Adipose tissue (tissue), 3 donors: ENCODE measurements around the gene LAMA3. TPM values are rescaled to one million over a fixed set of nuclear protein-coding genes. Genes with fewer than 3 reads are reported as not detected.
"Not testable (repeated sequence)": the region's sequence is repeated elsewhere in the genome, so short reads cannot be mapped to it uniquely, and the experiment has no call there.

Source experiments
- H3K27ac ChIP-seq: one replicate; pipeline ENCODE4 v1.5.1; 2013; ENCODE audit warnings: low read depth, low read length
- WGBS, 3 donors: extraction: QIAGEN DNeasy Blood & Tissue Kit; methylation state at CpG; one replicate each; pipeline ENCODE4 v1.1.7; 2013; 5-methylcytosine and 5-hydroxymethylcytosine counted together
- polyA plus RNA-seq, 3 donors: library from polyadenylated mRNA; stranded (reverse); fragments of 200-250 nt; gene quantifications; one replicate each; pipeline ENCODE4 v1.2.3, GENCODE V29; 2013
- donor health status: healthy with polysubstance abuse.
- donor health status: Bipolar disorder and iron deficiency.
- donor health status: healthy.

Gene LAMA3
- polyA plus RNA-seq, 3 donors, result 2.1 to 20.8 (median 6.2) TPM

DNA sequence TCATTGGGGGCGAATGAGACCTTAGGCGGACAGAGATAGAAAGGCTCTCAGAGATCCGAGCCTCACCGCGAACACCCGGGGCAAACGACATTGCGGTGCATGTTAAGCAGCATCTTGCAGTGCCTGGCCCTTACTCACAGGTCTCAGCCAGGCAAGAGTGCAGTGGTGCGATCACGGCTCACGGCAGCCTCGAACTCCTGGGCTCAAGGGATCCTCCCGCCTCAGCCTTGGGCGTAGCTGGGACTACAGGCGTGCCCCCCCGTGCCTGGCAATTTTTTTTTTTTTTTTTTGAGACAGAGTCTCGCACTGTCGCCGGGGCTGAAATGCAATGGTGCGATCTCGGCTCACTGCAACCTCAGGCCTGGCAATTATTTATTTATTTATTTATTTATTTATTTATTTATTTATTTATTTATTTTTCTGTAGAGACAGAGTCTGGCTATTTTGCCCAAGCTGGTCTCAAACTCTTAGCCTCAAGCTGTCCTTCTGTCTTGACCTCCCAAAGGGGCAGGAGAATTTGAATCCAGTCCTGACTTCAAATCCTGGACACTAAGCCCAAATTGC lies 1.3 kb downstream of the LAMA3 start:
- H3K27ac ChIP-seq, result no peak overlapping the region
- WGBS, 3 donors, result 60 to 74% (median 69%) methylated on average over 21 of the region's 21 CpGs

GRCh38 chr18:23693846-23694245 lies 4.6 kb downstream of the LAMA3 start:
- H3K27ac ChIP-seq, result no peak overlapping the region
- 61 to 94% (median 92%) methylated on average over 2 of the region's 2 CpGs for WGBS, 3 donors

- WGBS, 3 donors, result 93 to 94% (median 93%) methylated on average over 4 of the region's 4 CpGs
Observed at GRCh38 chr18:23694637-23695430, 5.6 kb downstream of the LAMA3 start.

DNA sequence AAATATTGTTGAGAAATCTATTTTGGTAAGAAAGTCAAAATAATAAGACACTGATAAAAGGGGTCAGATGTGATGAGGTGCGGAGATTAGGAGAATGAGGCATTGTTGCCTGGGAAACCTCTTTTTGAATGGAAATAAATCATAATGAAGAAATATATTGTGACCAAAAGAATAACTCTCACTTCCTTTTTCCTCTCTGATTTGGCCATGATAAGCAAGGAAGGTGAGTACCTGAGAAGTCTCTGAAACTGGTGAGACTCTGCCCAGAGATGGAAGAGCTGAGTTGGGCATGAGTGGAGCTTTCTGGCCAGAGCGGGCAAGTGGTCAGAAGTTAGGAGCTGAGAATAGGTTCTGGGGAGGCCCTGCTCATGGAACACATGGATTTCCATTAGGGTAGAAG lies 11.8 kb downstream of the LAMA3 start:
- WGBS, 3 donors, result 50 to 79% (median 50%) methylated on average over 2 of the region's 2 CpGs

More at GRCh38 chr18:23694637-23695430, 5.6 kb downstream of the LAMA3 start:
- H3K27ac ChIP-seq, result no peak overlapping the region

DNA sequence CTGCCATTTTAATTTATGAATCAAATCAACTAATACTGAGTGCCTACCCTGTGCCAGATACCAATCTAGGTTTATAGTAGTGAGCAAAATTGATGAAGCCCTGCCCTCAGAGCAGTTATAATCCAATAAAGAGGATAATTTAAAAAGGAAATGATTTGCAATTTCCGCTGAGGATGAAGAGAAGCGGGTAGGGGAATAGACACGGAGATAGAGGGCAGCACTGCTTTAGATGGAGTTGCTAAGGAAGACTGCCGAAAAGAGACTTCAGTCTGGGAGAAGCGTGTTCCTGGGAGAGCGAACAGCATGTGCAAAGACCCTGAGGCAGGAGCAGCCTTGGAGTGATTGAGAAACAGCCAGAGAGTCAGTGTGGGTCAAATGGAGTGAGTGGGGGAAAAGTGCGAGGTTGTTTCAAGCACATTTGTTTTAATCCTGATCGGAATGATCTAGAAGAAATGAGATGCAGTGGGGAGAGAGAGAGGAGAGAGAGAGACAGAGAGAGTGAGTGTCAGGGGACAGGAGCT lies 12.4 kb downstream of the LAMA3 start:
- 88 to 91% (median 90%) methylated on average over 8 of the region's 8 CpGs for WGBS, 3 donors
- no peak overlapping the region for H3K27ac ChIP-seq

More for the DNA sequence above, 11.8 kb downstream of the LAMA3 start:
- H3K27ac ChIP-seq, result no peak overlapping the region

- no peak overlapping the region for H3K27ac ChIP-seq
- WGBS, 3 donors, result 79 to 89% (median 86%) methylated on average over 4 of the region's 4 CpGs
Observed at GRCh38 chr18:23702606-23703005, 13.4 kb downstream of the LAMA3 start.

DNA sequence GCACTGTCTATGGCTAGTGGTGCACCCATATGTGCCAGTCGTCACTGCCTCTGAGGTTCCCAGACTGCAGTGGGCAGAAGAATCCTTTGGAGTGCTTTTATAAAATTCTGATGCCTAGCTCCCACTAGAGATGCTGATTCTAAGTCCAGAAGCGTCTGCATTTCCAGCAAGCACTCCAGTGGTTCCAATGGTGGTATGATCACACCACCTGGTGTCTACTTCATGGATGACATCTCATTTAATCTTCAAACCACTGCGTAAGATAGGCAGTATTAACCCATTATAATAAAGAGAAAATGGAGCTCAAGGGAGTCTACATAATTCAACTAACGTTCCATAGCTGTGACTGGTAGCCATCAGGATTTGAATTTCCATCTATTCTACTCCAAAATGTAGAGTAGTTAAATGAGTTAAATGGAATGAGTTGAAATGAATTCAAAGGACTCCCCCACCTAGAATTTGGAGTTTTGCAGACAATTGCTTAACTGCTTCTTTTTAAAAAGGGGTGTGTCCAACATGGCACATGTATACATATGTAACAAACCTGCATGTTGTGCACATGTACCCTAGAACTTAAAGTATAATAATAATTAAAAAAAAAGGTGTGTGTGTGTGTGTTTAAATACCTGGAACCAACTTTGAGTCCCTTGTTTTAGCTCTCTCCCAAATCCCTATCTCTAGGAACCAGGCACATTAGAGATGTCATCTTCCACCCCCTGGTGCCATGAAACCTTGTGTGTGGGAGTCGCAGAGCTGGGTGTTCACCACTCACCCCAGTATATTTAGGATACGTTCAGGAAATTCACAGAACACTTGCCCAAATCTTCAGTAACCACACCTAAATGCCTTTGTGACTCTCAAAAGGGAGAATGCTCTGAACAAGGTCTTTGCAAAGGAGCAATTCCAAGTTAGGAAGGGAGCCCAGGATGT lies 14.1 kb downstream of the LAMA3 start:
- H3K27ac ChIP-seq, result no peak overlapping the region
- WGBS, 3 donors, result 49 to 54% (median 51%) methylated on average over 6 of the region's 6 CpGs

DNA sequence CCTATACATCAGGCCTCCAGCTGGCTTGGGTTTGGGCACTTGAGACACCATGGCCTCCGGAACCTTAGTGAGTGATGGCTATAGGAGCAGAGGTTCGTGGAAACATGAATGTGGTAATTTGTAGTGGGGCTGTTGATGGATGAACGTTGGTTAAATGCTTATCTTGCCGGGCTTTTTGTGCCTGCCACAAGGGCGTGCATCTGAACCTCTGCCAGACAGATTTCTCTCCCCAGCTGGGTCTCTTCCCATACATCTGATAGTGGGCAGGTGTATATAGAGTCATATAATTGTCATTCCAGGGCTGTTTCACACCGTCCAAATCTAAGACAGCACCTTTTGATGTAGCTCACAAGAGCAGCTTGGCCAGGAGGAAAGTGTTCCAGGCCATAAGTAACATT lies 14.7 kb downstream of the LAMA3 start:
- H3K27ac ChIP-seq, result no peak overlapping the region
- WGBS, 3 donors, result 26 to 74% (median 61%) methylated on average over 6 of the region's 6 CpGs

DNA sequence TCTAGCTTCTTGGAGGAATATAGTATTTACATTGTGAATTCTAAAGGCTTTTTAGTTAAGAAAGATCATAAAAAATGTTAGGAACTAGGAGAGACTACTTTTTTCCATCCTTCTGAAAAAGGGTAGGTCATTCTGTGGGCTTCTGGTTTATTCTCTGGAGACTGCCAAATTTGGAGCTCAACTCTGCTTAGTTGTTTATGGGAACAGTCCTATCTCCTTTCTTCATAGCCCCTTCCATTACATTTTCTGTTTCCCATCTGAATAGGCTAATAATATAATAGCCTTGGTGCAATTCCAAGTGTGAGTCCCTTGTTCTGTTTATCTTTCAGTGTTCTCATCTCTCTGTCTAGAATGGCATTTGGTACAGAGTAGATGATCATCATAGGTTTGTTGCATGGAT lies 15.6 kb downstream of the LAMA3 start:
- H3K27ac ChIP-seq, result no peak overlapping the region

DNA sequence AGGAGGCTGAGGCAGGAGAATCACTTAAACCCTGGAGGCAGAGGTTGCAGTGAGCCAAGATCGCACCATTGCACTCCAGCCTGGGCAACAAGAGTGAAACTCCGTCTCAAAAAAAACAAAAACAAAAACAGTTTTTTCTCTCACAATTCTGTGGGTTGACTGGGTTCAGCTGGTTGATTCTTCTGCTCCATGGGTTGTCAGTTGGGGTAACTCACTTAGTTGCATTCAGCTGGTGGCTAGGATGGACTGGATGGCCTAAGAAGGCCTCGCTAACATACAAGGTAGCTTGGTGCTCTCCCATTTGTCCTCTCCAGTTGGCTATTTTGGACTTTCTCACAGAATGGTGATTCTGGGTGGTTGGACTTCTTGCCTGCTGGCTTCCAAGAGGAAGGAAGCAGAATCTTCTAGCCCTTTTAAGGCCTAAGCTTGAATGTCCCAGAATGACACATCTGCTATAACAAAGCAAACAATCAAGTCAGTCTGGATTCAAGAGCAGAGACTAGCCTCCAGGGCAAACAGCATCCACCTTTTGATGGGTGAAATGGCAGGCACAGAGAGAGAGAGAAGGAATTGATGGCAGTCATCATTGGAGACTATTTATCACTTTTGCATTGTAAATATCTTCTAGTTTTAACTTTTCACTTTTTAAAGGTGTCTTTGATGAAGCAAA lies 17.9 kb downstream of the LAMA3 start:
- WGBS, 3 donors, result 98 to 100% (median 99%) methylated on average over 3 of the region's 3 CpGs
- H3K27ac ChIP-seq, result no peak overlapping the region

DNA sequence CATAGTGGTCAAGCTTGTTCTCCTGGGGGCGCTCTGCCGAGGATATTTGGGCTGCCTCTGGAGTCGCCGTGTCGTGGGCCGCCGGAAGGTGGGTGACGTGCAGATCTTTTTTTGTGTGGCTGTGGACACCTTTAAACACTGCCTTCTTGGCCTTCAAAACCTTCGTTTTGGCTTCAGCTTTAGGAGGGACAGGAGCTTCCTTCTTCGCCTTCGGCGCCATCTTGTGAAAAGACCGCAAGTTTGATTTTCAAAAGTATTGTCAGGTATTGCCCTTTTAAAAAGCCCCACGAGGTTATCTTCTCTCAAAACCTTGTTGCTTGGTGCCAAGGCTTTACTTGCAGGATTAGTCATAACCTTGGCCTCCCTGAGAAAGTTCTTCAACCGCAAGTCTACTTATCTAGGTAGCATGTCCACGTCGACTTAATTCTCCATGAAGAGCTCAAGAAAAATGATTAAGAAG lies 20.8 kb downstream of the LAMA3 start:
- 78 to 94% (median 90%) methylated on average over 17 of the region's 17 CpGs for WGBS, 3 donors
- H3K27ac ChIP-seq, result no peak overlapping the region

DNA sequence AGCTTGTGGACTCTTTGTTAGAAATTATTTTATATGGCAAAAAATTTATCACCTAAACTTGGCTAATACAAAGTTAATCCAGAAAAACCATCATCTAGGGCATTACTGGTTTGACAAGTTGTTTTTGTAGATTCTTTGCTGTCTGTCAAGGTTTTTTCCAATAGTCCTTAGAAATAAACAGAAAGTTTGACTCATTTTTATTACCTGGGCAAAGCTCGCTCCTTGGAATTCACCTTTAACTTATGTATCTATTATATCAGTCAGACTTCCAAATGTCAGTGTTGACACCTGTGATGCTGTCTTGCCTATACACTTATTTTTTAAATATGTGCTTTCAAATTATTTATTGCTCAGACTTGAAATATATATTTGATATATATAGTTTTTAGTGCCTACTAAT lies 21.7 kb downstream of the LAMA3 start:
- H3K27ac ChIP-seq, result no peak overlapping the region
- WGBS, 3 donors, result 57 to 99% (median 91%) methylated on average over 1 of the region's 1 CpG

GRCh38 chr18:23711426-23711825 lies 22.2 kb downstream of the LAMA3 start:
- H3K27ac ChIP-seq, result no peak overlapping the region
- WGBS, 3 donors, result 56 to 93% (median 91%) methylated on average over 1 of the region's 1 CpG

DNA sequence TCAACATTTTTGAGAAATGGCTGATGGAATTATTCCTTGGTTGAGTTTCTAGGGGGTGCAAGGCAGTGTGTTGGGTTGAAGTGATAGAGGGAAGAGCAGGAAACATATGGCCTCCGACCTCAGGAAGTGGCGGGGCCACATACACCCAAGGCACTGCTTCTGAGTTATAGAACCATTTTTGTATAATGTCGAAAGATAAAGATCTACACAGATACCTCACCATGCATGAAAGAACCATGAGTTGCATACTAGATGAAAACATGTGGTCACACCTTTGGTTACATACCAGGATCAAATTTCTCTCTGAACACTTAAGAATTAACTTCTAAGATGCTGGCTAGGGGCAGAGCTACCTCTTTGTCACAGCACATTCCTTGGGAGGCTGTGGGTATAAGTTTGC lies 23.2 kb downstream of the LAMA3 start:
- 47 to 88% (median 52%) methylated on average over 3 of the region's 3 CpGs for WGBS, 3 donors
- no peak overlapping the region for H3K27ac ChIP-seq

DNA sequence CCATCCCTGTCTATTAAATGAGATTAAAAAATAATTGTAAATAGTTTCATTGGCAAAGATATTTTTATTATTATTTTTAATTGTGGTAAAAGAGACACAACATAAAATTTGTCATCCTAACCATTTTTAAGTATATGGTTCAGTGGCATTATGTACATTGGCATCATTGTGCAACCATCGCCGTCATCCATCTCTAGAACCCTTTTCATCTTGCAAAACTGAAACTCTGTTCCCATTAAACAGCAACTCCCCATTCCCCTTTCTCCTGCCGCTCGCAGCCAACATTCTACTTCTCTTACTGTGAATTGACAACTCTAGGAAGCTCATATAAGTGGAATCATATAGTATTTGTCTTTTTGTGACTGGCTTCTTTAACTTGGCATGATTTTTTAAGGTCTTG lies 25.3 kb downstream of the LAMA3 start:
- WGBS, 3 donors, result 76 to 94% (median 89%) methylated on average over 4 of the region's 4 CpGs
- H3K27ac ChIP-seq, result no peak overlapping the region

DNA sequence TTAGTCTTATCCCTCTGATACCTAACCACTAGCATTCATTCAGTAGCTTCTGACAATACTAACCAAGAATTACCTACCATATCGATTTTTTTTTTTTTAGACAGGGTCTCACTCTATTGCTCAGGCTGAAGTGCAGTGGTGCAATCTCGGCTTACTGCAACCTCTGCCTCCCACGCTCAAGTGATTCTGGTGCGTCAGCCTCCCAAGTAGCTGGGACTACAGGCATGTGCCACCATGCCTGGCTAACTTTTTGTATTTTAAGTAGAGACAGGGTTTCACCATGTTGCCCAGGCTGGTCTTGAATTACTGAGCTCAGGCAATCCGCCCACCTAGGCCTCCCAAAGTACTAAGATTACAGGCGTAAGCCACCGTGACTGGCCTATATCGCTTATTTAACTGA lies 26.8 kb downstream of the LAMA3 start:
- not testable (repeated sequence) for H3K27ac ChIP-seq
- WGBS, 3 donors, result 70 to 81% (median 73%) methylated on average over 8 of the region's 8 CpGs

- no peak overlapping the region for H3K27ac ChIP-seq
- 81 to 93% (median 81%) methylated on average over 3 of the region's 3 CpGs for WGBS, 3 donors
Observed at GRCh38 chr18:23716516-23716915, 27.3 kb downstream of the LAMA3 start.

- no peak overlapping the region for H3K27ac ChIP-seq
Observed at GRCh38 chr18:23716966-23717365, 27.7 kb downstream of the LAMA3 start.
